Hepatocyte (in vitro differentiated cells): ENCODE measurements around the gene WNT8B. TPM values are rescaled to one million over a fixed set of nuclear protein-coding genes. Genes with fewer than 3 reads are reported as not detected.

Source experiments
- DNase-seq: peaks from one replicate; pipeline ENCODE4 v3.0.0-alpha.2; 2016; ENCODE audit warnings: low spot score
- H2AFZ ChIP-seq: fragments of 200-600 bp; sonication (generic); 2 replicates; pipeline ENCODE4 v1.6.0; 2016; ENCODE audit warnings: antibody characterized with exemption, mild to moderate bottlenecking
- H3K27ac ChIP-seq: fragments of 200-600 bp; sonication (generic); 2 replicates; pipeline ENCODE4 v1.5.1; 2016; ENCODE audit warnings: mild to moderate bottlenecking
- H3K27me3 ChIP-seq: fragments of 200-600 bp; sonication (generic); 2 replicates; pipeline ENCODE4 v1.6.1; 2016
- H3K36me3 ChIP-seq: fragments of 200-600 bp; sonication (generic); replicated peaks from 2 replicates; pipeline ENCODE4 v1.5.1; 2016; ENCODE audit warnings: low read depth; ENCODE audit not compliant: insufficient read depth
- H3K4me1 ChIP-seq: fragments of 200-600 bp; sonication (generic); 2 replicates; pipeline ENCODE4 v1.5.1; 2016; ENCODE audit warnings: mild to moderate bottlenecking, moderate library complexity; ENCODE audit not compliant: insufficient read depth
- H3K4me2 ChIP-seq: fragments of 200-600 bp; sonication (generic); 2 replicates; pipeline ENCODE4 v1.6.0; 2016
- H3K4me3 ChIP-seq: fragments of 200-600 bp; sonication (generic); 2 replicates; pipeline ENCODE4 v1.5.1; 2016; ENCODE audit warnings: mild to moderate bottlenecking
- H3K79me2 ChIP-seq: fragments of 200-600 bp; sonication (generic); 2 replicates; pipeline ENCODE4 v1.6.0; 2017; ENCODE audit warnings: mild to moderate bottlenecking
- H3K9me2 ChIP-seq: fragments of 200-600 bp; sonication (generic); replicated peaks from 2 replicates; pipeline ENCODE4 v1.6.0; 2017; ENCODE audit warnings: mild to moderate bottlenecking; ENCODE audit not compliant: insufficient read depth
- H3K9me3 ChIP-seq: fragments of 200-600 bp; sonication (generic); 2 replicates; pipeline ENCODE4 v1.5.1; 2016; ENCODE audit warnings: low read depth, mild to moderate bottlenecking
- H4K20me1 ChIP-seq: fragments of 200-600 bp; sonication (generic); 2 replicates; pipeline ENCODE4 v1.6.0; 2016; ENCODE audit warnings: mild to moderate bottlenecking; ENCODE audit not compliant: insufficient read depth, poor library complexity, severe bottlenecking
- EZH2 ChIP-seq: fragments of 200-600 bp; sonication (generic); IDR thresholded peaks from 2 replicates; pipeline ENCODE4 v1.6.1; 2016; ENCODE audit warnings: antibody characterized with exemption, mild to moderate bottlenecking, borderline replicate concordance
- EZH2phosphoT487 ChIP-seq: fragments of 200-600 bp; sonication (generic); IDR thresholded peaks from one replicate; pipeline ENCODE4 v1.6.1; 2018; ENCODE audit warnings: antibody characterized with exemption, mild to moderate bottlenecking, low read depth, moderate library complexity; ENCODE audit not compliant: unreplicated experiment, severe bottlenecking
- WGBS: methylation state at CpG from one replicate; pipeline ENCODE4 v1.1.6; 2016; ENCODE audit warnings: low lambda C conversion rate; ENCODE audit errors: missing lambda C conversion rate; 5-methylcytosine and 5-hydroxymethylcytosine counted together
- polyA plus RNA-seq: library from polyadenylated mRNA; unstranded; fragments of >200 nt; fragmentation: Nextera tagmentation; extraction: Ambion mirVana; gene quantifications from 2 replicates; pipeline ENCODE4 v1.2.1, GENCODE V29; 2016
- total RNA-seq: library from RNA; depleted of rRNA; stranded (reverse); fragments of >200 nt; gene quantifications from 2 replicates; pipeline ENCODE4 v1.2.3, GENCODE V29; 2014
- TF ChIP-seq, protein P1 (sequence below): fragments of 200-600 bp; sonication (generic); IDR thresholded peaks from 2 replicates; pipeline ENCODE4 v1.5.1; 2016; ENCODE audit warnings: antibody characterized with exemption, mild to moderate bottlenecking; ENCODE audit not compliant: poor library complexity

The WNT8B gene
- total and polyA plus RNA-seq, 2 experiments from 2014 or later: not detected

GRCh38 chr10:100506596-100507356 is 44.0 kb downstream of the WNT8B start:
- H3K4me2 ChIP-seq: no peak overlapping the region
- no peak for DNase-seq
- no peak overlapping the region for H3K27ac ChIP-seq
- WGBS: 87% methylated on average over 5 of the region's 5 CpGs
- H4K20me1 ChIP-seq: no peaks in the 10 kb centered on the region
- no peaks in the 10 kb centered on the region for H3K36me3 ChIP-seq
- H3K9me3 ChIP-seq: no peaks in the 10 kb centered on the region
- TF ChIP-seq EZH2phosphoT487 (no peak), EZH2 (no peak)
- TF ChIP-seq, protein P1, sequence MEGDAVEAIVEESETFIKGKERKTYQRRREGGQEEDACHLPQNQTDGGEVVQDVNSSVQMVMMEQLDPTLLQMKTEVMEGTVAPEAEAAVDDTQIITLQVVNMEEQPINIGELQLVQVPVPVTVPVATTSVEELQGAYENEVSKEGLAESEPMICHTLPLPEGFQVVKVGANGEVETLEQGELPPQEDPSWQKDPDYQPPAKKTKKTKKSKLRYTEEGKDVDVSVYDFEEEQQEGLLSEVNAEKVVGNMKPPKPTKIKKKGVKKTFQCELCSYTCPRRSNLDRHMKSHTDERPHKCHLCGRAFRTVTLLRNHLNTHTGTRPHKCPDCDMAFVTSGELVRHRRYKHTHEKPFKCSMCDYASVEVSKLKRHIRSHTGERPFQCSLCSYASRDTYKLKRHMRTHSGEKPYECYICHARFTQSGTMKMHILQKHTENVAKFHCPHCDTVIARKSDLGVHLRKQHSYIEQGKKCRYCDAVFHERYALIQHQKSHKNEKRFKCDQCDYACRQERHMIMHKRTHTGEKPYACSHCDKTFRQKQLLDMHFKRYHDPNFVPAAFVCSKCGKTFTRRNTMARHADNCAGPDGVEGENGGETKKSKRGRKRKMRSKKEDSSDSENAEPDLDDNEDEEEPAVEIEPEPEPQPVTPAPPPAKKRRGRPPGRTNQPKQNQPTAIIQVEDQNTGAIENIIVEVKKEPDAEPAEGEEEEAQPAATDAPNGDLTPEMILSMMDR: no peak
- H3K79me2 ChIP-seq: no peaks in the 10 kb centered on the region
- no peak overlapping the region for H2AFZ ChIP-seq
- H3K4me3 ChIP-seq: no peak overlapping the region
- H3K4me1 ChIP-seq: peaks cover 16% of the 10 kb centered on the region
- H3K27me3 ChIP-seq: no peaks in the 10 kb centered on the region
- H3K9me2 ChIP-seq: no peaks in the 10 kb centered on the region

DNA sequence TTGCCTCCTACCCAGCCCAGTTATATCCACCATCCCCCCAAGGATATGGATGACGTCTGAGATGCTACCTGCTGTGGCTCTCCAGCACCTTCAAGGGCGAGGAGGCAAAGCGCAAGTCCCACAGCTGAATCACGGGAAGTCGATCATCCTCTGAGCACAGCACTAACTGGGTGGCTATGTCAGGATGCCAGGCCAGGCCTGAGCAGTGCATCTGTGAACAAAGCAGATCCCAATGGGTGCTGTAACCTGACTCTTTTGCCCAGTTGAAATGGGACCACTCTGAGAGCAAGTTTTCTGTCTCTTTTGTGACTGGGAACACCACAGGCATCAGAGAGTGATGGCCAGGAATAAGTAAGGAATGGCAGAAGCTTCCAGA is 44.5 kb downstream of the WNT8B start:
- no peaks in the 10 kb centered on the region for H3K9me3 ChIP-seq
- H3K36me3 ChIP-seq: no peaks in the 10 kb centered on the region
- 96% methylated on average over 5 of the region's 5 CpGs for WGBS
- H3K27ac ChIP-seq: no peak overlapping the region
- TF ChIP-seq EZH2phosphoT487 (no peak), EZH2 (no peak)
- TF ChIP-seq, protein P1: no peak
- peaks cover 16% of the 10 kb centered on the region for H3K4me1 ChIP-seq
- no peaks in the 10 kb centered on the region for H3K27me3 ChIP-seq
- no peak overlapping the region for H2AFZ ChIP-seq
- no peak for DNase-seq
- H3K4me2 ChIP-seq: no peak overlapping the region
- H4K20me1 ChIP-seq: no peaks in the 10 kb centered on the region
- H3K4me3 ChIP-seq: no peak overlapping the region
- no peaks in the 10 kb centered on the region for H3K9me2 ChIP-seq
- no peaks in the 10 kb centered on the region for H3K79me2 ChIP-seq

DNA sequence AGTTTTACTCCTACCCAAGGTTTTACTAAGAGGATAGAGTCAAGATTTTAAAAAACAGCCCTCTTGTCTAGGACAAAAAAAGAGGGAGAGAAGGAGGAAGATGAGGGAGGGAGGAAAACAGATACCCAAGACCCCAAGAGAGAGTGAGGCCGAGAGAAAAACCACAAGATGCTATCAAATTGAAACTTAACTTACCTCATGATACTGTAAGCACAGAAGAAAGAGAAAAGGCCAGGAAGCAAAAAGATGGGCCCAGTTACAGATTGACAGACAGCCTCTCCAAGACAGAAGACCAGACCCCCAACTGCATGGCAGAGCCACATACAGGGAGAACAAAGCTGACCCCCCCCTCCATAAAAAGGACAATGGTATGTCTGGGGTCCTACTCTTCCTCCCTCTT is 45.5 kb downstream of the WNT8B start:
- H3K9me2 ChIP-seq: no peaks in the 10 kb centered on the region
- H4K20me1 ChIP-seq: no peaks in the 10 kb centered on the region
- whole genome bisulfite sequencing: 75% methylated on average over 1 of the region's 1 CpG
- no peak overlapping the region for H3K27ac ChIP-seq
- no peak overlapping the region for H3K4me3 ChIP-seq
- no peaks in the 10 kb centered on the region for H3K9me3 ChIP-seq
- H3K36me3 ChIP-seq: no peaks in the 10 kb centered on the region
- no peak overlapping the region for H3K4me2 ChIP-seq
- TF ChIP-seq, protein P1: no peak
- no peak for TF ChIP-seq EZH2phosphoT487
- H3K79me2 ChIP-seq: no peaks in the 10 kb centered on the region
- DNase-seq: no peak
- H2AFZ ChIP-seq: no peak overlapping the region
- H3K27me3 ChIP-seq: no peaks in the 10 kb centered on the region
- peaks cover 14% of the 10 kb centered on the region for H3K4me1 ChIP-seq
